Measurements from ENCODE around the gene OR6K2.
"Not testable (repeated sequence)": the region's sequence is repeated elsewhere in the genome, so short reads cannot be mapped to it uniquely, and the experiment has no call there.

OR6K2 gene, protein sequence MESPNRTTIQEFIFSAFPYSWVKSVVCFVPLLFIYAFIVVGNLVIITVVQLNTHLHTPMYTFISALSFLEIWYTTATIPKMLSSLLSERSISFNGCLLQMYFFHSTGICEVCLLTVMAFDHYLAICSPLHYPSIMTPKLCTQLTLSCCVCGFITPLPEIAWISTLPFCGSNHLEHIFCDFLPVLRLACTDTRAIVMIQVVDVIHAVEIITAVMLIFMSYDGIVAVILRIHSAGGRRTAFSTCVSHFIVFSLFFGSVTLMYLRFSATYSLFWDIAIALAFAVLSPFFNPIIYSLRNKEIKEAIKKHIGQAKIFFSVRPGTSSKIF

DNA sequence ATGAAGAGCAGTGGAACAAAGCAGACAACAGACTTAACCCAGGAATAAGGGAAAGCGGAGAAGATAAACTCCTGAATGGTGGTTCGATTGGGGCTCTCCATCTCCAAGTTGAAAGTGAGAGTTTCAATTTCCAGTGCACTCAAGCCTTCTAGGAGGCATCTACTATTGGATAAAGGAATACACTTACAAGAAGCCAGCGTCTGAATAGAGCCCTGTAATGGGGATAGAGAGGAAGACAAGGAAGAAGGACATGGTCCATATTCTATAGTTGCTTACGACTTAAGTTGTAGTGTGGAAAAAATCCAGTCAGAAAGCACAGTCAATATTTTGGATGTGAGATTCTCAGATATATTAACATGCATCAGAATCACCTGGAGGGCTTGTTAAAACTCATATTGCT, at the start of gene OR6K2:
Gene OR6K2, minus strand, starts transcription at position 101 of the 400 bp plus-strand sequence. Its CDS starts 0 bp downstream, at position 101.
- DNase-seq (ENCODE audit: low spot score): no peak

DNA sequence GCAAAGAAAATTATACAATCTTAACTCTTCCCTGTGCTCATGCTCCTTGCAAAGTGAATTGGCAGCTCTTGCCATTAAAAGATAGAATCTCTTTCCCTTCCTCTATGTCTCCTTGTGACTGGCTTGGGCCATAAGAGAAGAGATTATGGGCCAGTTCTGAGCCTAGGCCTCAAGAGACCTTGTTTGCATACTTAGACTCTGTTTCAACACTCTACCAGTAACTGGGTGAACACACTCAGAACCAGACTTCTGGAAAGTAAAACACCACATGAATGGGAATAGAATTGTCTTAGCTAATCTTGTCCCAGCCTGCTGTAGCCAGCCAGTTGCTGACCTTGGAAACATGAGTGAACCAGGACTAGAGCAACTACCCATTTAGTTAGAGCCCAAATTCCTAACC, 35.4 kb upstream of the OR6K2 start:
- DNase-seq (ENCODE audit: low spot score): no peak

DNA sequence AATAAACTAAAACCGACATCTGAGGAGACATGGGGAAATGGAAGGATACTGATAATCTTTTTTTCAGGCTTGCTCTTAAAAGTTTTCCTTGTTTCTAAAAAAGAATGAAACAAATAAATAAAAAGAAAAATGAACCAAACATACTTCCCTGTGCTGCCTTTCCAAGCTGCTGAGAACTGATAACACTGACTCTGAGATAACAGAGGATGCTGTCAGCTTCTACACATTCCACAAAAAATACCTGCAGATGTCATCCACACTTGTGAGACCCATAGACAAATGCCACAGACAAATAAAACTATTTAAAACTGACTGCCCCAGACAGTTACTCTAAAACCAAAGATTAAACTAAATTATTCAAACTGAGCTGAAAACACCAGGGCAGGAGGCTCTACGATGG, 32.1 kb upstream of the OR6K2 start:
- no peak for DNase-seq (ENCODE audit: low spot score)

DNA sequence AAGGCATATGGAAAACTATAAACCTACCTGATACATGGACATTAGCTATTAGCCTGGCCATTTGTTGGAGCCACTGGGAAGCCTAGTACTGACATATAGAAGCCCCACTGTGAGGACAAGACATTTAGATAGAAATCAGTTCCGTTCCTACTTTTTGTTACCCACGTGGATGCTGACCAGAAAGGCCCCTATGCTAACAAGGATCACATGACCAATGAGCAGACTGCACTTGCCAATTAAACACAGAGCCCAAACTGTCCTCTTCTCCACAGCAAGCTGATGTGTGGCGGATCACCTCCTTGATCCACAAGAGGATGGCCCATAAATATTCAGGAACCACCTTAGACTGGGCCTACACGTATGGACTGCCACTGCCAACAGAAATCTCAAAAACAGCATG, 31.3 kb upstream of the OR6K2 start:
- DNase-seq (ENCODE audit: low spot score): no peak

DNA sequence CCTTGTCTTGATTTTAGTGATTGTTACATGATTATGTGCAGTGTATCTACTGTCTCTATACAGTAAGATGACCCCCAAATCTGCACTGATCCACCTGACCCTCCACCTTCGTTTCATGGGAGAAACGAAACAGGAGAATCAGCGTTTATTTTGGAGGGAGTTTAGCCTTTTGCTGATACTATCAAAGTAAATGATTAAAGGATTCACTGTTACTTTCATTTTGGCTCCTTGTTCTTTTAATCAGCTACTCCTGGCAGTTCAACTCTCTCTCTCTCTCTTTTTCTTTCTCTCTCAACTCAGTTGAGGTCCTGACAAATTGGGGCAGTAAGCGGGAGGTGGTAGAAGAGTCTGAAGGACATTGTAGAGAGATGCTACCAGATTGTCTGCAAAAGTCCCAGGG, 30.0 kb upstream of the OR6K2 start:
- no peak for DNase-seq (ENCODE audit: low spot score)

DNA sequence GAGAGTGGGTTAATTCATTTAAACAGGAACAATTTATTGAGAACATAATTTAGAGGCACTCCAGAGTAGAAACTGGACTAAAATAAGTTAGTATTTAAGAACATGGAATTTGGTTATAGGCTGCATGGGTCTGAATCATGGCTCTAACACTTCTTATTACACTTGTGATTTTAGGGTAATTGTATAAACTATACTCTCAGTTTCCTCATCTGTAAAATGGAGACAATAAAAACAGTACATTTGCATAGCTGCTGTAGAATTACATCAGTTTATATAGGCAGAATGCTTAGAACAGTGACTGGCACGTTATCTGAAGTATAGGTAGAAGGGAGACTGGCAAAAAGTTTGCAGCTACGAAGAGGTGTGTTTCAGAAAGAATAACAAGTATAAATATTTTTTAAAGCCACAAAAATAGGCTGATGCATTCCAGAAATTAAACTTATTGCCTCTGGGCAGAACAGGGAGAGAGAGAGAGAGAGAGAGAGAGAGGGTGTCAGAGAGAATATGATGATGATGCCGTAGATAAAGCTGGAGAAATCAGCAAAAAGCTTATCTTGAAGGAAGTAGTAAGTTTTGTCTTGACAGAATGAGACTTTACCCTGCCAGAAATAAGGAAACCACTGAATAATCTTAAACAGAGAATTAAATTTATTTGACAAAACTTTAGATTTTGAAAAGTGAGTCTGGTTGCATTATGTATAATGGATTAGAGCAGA, 28.2 kb upstream of the OR6K2 start:
- DNase-seq (ENCODE audit: low spot score): no peak

DNA sequence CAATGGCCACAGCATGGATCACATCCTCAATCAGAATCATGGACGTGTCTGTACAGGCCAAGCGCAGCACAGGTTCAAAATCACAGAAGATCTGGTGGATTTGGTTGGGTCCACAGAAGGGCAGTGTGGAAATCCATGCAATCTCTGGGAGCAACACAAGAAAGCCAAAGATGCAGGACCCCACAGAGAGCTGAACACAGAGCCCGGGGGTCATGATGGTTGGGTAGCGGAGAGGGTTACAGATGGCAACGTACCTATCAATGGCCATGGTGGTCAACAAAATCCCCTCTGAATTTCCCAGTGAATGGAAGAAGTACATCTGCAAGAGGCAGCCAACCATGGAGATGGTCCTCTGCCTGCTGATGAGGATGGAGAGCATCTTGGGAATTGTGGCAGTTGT, 24.0 kb upstream of the OR6K2 start:
- DNase-seq (ENCODE audit: low spot score): no peak

DNA sequence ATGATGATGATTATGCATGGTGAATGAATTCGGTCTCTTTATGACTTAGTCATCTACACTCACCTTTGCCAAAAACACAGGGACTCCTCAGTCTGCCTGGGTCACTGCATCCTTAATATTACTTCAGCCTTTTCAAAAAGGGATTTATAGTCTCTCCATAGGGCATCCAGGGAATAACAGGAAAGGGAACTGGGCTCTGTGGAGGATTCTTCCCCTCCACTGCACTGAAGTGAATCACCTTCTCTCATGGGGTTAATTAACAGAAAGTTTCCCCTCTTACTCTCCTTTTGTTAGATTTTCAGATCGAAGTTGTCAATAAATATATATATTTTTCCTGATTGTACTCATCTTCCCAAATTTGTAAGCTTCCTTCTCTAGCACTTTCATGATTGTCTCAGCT, 20.2 kb upstream of the OR6K2 start, which contains the start of gene OR6K3:
Gene OR6K3, minus strand, starts transcription at position 101 of the 400 bp plus-strand sequence. CDS start 2,605 bp downstream, outside the sequence.
- no peak for DNase-seq (ENCODE audit: low spot score)

DNA sequence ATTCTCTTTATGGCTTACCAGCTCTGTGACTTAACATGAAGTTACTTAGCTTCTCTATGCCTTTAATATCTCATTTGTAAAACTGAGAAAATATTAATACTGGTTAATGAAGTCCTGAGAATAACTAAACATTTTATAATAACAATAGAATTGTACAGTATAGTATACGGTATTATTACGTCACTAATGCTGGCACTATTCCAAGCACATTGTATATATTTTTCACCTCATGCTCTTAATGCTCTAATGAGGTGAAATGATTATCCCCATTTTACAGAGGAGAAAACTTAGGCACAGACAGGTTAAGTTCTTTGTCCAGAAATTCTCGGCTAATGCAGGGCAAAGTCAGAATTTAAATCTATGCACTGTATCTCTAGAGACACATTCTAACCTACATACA, 19.2 kb upstream of the OR6K2 start:
- no peak for DNase-seq (ENCODE audit: low spot score)

DNA sequence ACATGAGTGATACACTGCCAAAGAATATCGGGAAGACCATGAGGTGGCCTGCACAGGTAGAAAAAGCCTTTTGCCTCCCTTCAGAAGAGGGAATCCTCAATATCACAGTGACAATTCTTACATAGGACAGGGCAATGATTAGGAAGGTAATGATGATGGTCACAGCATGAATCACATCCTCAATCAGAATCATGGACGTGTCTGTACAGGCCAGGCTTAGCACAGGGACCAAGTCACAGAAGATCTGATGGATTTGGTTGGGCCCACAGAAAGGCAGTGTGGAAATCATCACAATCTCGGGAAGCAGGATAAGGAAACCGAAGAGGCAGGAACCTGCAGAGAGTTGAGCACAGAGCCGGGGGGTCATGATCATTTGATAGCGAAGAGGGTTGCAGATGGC, 16.9 kb upstream of the OR6K2 start:
- no peak for DNase-seq (ENCODE audit: low spot score)

DNA sequence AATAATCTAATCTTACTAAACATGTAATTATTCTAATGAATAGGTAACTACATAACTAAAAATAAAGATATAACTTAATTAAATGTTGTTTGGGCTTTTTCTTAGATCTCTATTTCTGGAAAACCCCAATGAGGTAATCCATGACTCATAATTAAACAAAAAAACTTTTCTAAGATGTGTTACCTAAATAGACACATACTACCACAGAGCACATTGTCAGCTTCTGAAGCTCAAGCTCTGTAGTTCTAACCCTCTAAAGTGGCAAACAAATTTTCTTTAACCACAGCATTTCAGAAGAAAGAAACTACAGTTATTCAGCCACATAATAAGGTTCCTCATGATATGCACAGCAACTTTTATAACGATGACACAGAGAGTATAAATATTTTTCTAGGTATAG, 15.9 kb upstream of the OR6K2 start:
- no peak for DNase-seq (ENCODE audit: low spot score)

DNA sequence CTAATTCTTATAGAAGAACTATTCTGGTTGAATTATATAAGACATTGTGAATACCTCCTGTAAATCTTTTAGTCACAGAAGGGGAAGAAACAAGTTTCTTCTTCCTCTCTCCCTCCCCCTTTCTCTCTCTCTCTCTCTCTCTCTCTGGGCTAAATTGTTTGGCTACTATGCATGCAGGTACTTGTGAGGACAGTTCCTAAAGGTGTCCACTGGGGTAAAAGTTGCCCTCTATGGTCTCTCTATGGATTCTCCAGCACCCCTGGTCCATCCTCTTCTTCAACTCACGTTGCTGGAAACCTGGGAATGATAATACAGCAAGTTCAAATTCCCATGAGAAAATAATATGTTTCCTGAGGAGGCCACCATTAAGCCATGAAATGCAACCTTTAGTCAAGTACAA, 14.3 kb upstream of the OR6K2 start:
- no peak for DNase-seq (ENCODE audit: low spot score)

DNA sequence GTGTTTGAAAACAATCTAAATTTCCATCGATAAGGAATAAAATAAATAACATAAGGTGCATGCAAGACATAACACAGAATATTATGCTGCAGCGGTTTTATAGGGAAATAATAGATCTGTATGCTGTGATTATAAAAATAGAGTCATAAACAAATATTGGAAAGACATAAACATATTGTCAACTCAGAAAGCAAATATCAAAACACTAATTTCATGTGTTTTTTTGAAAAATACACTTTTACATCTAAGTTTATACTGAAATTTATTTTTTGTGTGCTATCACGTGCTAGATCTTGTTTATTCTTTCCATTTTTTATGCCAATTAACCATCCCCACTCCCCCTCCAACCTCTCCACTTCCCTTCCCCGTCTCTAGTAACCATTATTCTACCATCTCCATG, 10.6 kb upstream of the OR6K2 start:
- DNase-seq (ENCODE audit: low spot score): no peak

DNA sequence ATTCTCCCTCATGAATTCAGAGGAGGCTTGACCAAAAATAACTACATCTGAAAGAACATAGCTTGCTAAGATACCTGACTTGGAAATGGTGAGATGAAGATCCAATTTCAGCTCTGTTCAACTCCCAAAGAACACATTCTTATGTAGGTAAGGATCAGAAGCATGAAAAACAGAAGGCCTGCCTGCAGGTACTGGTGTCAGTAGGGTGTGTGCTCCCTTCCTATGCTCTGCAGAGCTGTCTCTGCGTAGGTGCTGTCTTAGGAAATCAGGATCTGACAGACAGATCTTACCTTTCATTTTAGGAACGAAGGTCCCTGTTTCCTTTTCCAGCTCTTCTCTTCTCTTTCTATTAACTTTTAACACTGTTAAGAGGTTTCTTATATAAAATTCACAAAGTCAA, 5.6 kb upstream of the OR6K2 start:
- DNase-seq (ENCODE audit: low spot score): no peak

DNA sequence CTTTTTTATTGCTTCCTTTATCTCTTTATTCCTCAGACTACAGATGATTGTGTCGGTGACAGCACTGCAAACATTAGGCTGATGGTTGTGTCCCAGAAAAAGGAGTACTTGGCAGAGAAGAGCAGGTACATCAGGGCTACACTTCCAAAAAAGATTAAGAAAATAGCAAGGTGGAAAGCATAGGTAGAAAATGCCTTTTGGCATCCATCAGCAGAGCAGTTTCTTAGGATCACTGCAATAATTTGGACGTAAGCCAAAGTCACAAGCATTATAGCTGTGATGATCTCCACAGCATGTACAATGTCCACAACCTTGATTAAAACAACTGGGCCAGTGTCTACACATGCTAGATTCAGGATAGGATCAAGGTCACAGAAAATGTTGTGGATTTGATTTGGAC, 5.9 kb downstream of the OR6K2 start:
- no peak for DNase-seq (ENCODE audit: low spot score)

DNA sequence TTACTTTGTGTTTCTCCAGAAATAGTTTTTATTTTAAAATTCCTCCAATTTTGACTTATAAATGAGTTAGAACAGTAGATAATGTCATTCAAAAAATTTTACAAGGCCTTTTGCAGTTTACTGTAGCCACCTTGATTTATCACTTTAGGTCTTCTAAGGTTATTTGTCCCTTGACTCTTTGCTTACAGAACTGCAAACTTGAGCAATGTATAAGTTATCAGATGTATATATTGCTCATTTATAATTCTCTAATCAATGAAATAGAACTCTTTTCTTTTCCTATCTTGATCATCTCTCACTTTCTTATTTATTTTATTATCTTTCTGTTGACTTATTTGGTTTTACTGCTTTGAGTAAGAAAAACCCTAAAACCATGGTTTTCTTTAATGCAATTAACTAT, 8.1 kb downstream of the OR6K2 start:
- DNase-seq (ENCODE audit: low spot score): no peak

DNA sequence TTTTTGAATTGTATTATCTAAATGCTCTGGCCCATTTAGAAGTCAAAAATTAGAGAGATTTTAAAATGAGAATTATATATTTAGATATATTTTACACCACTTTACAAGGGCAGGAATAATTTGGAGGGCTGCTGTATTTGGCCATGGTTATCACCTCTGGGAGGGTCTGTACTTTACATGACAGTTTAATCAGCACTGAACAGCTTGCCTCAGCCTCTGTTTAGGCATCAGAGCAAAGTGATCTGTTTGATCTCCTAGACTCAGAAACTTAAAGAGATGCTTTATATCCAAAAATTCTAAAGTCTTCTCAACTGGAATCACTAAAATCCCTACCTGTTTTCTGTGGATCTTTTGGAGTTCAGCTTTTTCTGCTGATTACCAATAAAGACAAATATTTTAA, 8.5 kb downstream of the OR6K2 start:
- DNase-seq (ENCODE audit: low spot score): no peak

DNA sequence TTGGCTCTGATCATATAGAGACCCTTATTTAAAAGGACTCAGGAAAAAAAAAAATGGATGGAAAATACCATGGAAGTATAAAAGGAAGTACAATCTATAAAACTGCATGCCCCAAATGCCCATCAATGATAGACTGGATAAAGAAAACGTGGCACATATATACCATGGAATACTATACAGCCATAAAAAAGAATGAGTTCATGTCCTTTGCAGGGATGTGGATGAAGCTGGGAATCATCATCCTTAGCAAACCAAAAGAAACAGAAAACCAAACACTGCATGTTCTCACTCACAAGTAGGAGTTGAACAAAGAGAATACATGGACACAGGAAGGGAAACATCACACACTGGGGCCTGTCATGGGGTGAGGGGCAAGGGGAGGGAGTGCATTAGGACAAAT, 9.3 kb downstream of the OR6K2 start:
- DNase-seq (ENCODE audit: low spot score): not testable (repeated sequence)

DNA sequence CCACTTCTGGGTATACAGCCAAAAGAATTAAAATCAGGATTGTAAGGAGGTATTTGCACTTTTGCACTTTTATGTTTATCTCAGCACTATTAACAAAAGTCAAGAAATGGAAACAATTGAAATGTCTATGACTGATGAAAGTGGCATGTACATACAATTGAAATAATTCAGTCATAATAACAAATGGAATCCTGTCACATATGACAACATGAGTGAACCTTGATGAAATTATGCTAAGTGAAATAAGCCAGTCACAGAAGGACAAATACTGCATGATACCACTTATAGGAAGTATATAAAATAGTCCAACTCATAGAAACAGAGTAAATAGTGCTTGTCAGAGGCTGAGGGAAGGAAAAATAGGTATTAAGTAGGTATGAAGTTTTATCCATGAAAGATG, 10.6 kb downstream of the OR6K2 start:
- DNase-seq (ENCODE audit: low spot score): no peak

DNA sequence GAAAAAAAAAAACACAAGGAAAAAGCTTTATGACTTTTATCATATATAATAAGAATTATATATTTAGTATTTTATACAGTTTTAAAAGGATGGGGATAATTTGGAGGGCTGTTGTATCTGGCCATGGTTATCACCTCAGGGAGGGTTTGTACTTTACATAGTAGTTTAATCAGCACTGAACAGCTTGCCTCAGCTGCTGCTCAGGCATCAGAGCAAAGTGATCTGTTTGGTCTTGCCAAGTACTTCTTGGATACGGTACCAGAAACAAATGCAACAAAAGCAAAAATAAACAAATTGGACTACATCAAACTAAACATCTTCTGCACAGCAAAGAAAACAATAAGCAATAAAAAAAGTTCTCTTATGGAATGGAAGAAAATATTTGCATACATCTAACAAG, 11.3 kb downstream of the OR6K2 start:
- DNase-seq (ENCODE audit: low spot score): no peak

DNA sequence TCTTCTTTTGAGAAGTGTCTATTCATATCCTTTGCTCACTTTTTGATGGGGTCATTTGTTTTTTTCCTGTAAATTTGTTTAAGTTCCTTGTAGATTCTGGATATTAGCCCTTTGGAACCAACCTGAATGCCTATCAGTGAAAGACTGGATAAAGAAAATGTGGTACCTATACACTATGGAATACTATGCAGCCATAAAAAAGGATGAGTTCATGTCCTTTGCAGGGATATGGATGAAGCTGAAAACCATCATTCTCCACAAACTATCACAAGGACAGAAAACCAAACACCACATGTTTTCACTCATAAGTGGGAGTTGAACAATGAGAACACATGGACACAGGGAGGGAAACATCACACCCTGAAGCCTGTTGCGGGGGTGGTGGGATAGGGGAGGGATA, 12.1 kb downstream of the OR6K2 start:
- DNase-seq (ENCODE audit: low spot score): not testable (repeated sequence)

DNA sequence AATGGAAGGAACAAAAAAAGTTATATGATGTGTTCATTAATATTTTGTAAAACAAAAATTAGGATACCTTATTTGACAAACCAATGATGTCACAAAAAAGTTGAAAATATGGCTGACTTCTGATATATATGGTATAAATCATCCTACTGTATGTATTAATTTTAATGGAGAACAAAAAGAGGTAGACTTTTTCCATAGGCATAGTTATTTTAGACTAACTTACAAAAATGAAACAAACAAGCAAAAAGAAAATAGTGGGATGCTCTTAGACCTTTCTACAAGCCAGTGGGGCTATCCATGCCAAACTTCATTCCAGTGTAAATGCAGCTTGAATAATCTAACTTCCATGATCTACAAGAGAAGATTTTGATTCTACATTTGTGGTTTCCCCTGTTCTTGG, 13.4 kb downstream of the OR6K2 start:
- DNase-seq (ENCODE audit: low spot score): no peak

DNA sequence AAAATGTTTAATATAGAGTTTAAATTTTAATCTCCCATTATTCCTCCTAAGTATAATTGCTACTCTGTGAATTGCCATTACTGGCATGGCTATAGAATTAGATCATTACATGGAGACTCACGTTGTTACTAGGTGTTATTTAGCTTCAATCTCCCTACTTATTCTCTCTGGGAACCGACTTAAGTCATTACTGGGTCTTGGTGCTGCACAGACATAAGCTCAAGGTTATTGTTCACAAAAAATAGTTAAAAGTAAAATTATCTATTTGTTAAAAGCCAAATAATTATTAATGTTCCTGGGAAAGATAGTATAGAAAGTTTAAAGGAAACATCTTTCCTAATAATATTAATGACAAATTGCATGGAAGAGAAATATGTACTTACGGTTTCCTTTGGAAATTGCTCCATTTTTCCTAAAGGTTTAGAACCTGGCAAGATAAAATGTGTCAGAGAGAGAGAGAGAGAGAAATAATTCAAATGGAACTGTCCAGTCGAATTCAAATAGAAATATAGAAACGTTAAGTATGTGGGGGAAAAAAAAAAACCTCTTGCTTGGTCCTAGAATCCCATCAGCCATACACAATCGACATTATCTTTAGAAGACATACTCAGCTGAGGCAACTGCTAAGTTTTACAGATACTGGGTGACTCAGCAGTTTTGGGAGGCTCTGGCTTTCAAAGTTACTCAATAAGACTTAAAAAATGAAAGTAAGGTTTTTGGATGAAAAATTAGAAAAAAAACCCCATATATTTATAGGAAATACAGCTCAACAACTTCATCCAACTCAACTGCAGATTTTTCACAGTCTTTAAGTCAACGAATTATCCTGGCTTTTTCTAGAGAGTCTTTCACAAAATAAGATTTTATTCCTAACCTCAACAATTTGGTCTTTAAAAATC, 14.1 kb downstream of the OR6K2 start, which contains the start of gene SPTA1:
Gene SPTA1, minus strand, starts transcription at position 605 of the 899 bp plus-strand sequence. Its CDS starts 198 bp downstream, at position 407.
- no peak for DNase-seq (ENCODE audit: low spot score)

Data from AG20443 (cell line).